ENCODE measurements around the gene GPR68.

DNA sequence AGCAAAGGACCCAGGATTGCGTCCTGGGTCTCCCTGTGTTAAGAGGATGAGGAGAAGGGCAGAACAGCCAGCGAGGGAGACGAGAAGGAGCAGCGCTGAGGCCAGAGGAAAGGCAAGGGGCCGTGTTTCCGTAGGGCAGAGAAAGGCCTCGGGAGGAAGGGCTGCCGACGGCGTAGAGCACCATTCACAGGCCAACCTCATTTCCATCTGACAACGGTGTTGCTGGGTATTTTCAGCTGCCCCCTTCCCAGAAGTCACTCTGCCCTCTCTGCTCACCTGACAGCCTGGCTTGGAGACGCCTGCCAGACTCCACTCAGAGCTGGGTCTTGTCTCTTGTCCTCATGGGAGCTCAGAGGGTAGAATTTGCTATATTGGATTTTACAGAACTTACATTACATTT is 51.4 kb downstream of the GPR68 start:
- TF ChIP-seq TAF1 (IDR thresholded peaks at IDR 0.05; ENCODE audit: low read depth, low read length) (no peak), POLR2A (IDR thresholded peaks at IDR 0.05; ENCODE audit: low read depth, low read length) (no peak), POLR2AphosphoS5 (IDR thresholded peaks at IDR 0.05; ENCODE audit: low read depth, low read length) (no peak), POU2F2 (IDR thresholded peaks at IDR 0.05; ENCODE audit: low read depth, low read length) (no peak)
